Measurements from ENCODE around the gene NRSN2. TPM values are rescaled to one million over a fixed set of nuclear protein-coding genes. Genes with fewer than 3 reads are reported as not detected.

The NRSN2 gene
- total and polyA plus RNA-seq, 2 of the 4 experiments (the other 2 are of a cell fraction): 9.9 to 101 TPM

GRCh38 chr20:399182-399707 lies 52.3 kb downstream of the NRSN2 start:
- Histone ChIP-seq H3K27ac (ENCODE audit: insufficient read depth, low read length) (no peak overlapping the region), H3K27me3 (ENCODE audit: control insufficient read depth, insufficient read depth, low read length) (no peaks in the 10 kb centered on the region), H3K4me1 (ENCODE audit: control insufficient read depth, insufficient read depth, low read length) (peaks cover 4% of the 10 kb centered on the region; the same call in 1 of the 2 replicates), H3K14ac (replicated peaks; ENCODE audit: low read depth, low read length) (no peak overlapping the region), H2BK120ac (ENCODE audit: low read depth, low read length) (no peak overlapping the region), H3K36me3 (ENCODE audit: control insufficient read depth, insufficient read depth, low read length) (peaks cover 33% of the 10 kb centered on the region), H3K18ac (ENCODE audit: low read depth, low read length) (no peak overlapping the region), H3K9me3 (ENCODE audit: control insufficient read depth, insufficient read depth, low read length) (0 out of 2 replicates have a peak, but pooled peaks cover 3% of the 10 kb centered on the region), H4K8ac (ENCODE audit: low read depth in 2 of 2, low read length in 2 of 2) (no peak overlapping the region), H3K9me1 (ENCODE audit: insufficient read depth, low read length) (peaks cover 9% of the 10 kb centered on the region; the same call in 1 of the 2 replicates), H2AFZ (replicated peaks; ENCODE audit: low read length, poor library complexity) (no peak overlapping the region), H2BK15ac (ENCODE audit: low read depth, low read length) (no peak overlapping the region), H3K4me3 (ENCODE audit: insufficient read depth, low read depth, low read length) (no peak overlapping the region), H3K23ac (ENCODE audit: low read depth, low read length) (no peak overlapping the region), H3K9ac (ENCODE audit: low read depth, low read length) (no peak overlapping the region), H4K91ac (ENCODE audit: insufficient read depth, low read depth, low read length) (no peak overlapping the region), H4K5ac (ENCODE audit: low read depth, low read length) (no peak overlapping the region), H3K79me1 (ENCODE audit: low read depth in 1 of 2, low read length in 2 of 2) (peaks cover 0 to 8% of the 10 kb centered on the region in 2 experiments; a peak in 2 of 4 replicates), H2BK20ac (ENCODE audit: low read depth, low read length) (no peak overlapping the region), H2AK5ac (ENCODE audit: low read depth, low read length) (no peak overlapping the region), H4K20me1 (ENCODE audit: insufficient read depth, low read length) (peaks cover 17% of the 10 kb centered on the region; the same call in 1 of the 2 replicates), H2BK5ac (ENCODE audit: low read depth, low read length, poor library complexity, severe bottlenecking) (no peak overlapping the region), H3K56ac (ENCODE audit: extremely low read depth, insufficient read depth, low read length) (no peak overlapping the region), H2AK9ac (replicated peaks; ENCODE audit: low read depth, low read length, poor library complexity) (no peak overlapping the region), H3K4me2 (ENCODE audit: low read depth, low read length) (no peak overlapping the region), H3K4ac (ENCODE audit: low read depth, low read length) (no peak overlapping the region)
- DNase-seq (no peak), ATAC-seq (ENCODE audit: low read depth) (no peak)
- intact Hi-C loops (cut with micrococcal nuclease): no loop called here
- 97% methylated on average over 5 of the region's 9 CpGs; no CpG with 5 or more reads in 1 of the 2 experiments for WGBS, 2 experiments (ENCODE audit: extremely low coverage in 2 of 2, insufficient read length in 1 of 2)
- ChIA-PET POLR2A (ENCODE audit: unreplicated experiment) (no interaction called here), CTCF (no interaction called here)
- TF ChIP-seq MAFK (IDR thresholded peaks at IDR 0.05; ENCODE audit: low read depth, low read length) (no peak), NFE2L2 (IDR thresholded peaks at IDR 0.05; ENCODE audit: low read depth, low read length) (no peak), CHD1 (IDR thresholded peaks at IDR 0.05; ENCODE audit: low read depth, low read length) (no peak), MXI1 (IDR thresholded peaks at IDR 0.05; ENCODE audit: borderline replicate concordance, low read depth, low read length) (no peak)
- in situ Hi-C loops (cut with MboI; ENCODE audit: low sequenced_read_pairs): no loop called here
- dilution Hi-C loops (cut with HindIII; ENCODE audit: low sequenced_read_pairs, unreplicated experiment): no loop called here
- BruUV-seq (replicated peaks): no TSS peak

Measured in IMR-90 (cell line).